HepG2 (cell line): ENCODE measurements around the gene NRN1. TPM values are rescaled to one million over a fixed set of nuclear protein-coding genes. Genes with fewer than 3 reads are reported as not detected.

Experiments
- AHDC1 ChIP-seq: sonication (generic); formaldehyde crosslinking; IDR thresholded peaks from 2 replicates; pipeline ENCODE4 v1.5.1; 2020; ENCODE audit warnings: mild to moderate bottlenecking, missing genetic modification reagents, borderline replicate concordance
- ARID5B ChIP-seq: IDR thresholded peaks from 2 replicates; pipeline ENCODE4 v1.4.0; 2020; ENCODE audit warnings: mild to moderate bottlenecking, missing genetic modification reagents
- CCDC6 ChIP-seq: sonication (generic); formaldehyde crosslinking; IDR thresholded peaks from 2 replicates; pipeline ENCODE4 v1.8.1; 2022; ENCODE audit warnings: mild to moderate bottlenecking, missing genetic modification reagents, moderate library complexity
- CSRNP2 ChIP-seq: sonication (generic); formaldehyde crosslinking; conservative IDR thresholded peaks from 2 replicates; pipeline ENCODE4 v1.8.0; 2022; ENCODE audit warnings: low read depth, missing genetic modification reagents
- DNMT3B ChIP-seq: conservative IDR thresholded peaks from 2 replicates; pipeline ENCODE4 v1.6.1; 2016; ENCODE audit warnings: missing biosample characterization, control low read depth
- E2F1 ChIP-seq: sonication (generic); formaldehyde crosslinking; IDR thresholded peaks from 2 replicates; pipeline ENCODE4 v1.5.0; 2020; ENCODE audit warnings: missing genetic modification reagents
- E2F5 ChIP-seq: sonication (generic); formaldehyde crosslinking; conservative IDR thresholded peaks from 2 replicates; pipeline ENCODE4 v1.4.0; 2020; ENCODE audit warnings: missing genetic modification reagents
- FOXA3 ChIP-seq: IDR thresholded peaks from 2 replicates; pipeline ENCODE4 v1.6.1; 2016; ENCODE audit warnings: missing genetic modification reagents, missing compliant biosample characterization
- HNF4G ChIP-seq, 2 experiments: sonication (generic) in 1 of 2; formaldehyde crosslinking in 1 of 2; IDR thresholded peaks; 2 replicates each; pipeline versions ENCODE4 v1.4.0 to v1.6.1; 2011 to 2020; ENCODE audit warnings: borderline replicate concordance in 2 of 2, low read depth in 2 of 2, mild to moderate bottlenecking in 2 of 2, low read length in 1 of 2, missing genetic modification reagents in 1 of 2, moderate library complexity in 1 of 2
- REL ChIP-seq: sonication (generic); formaldehyde crosslinking; conservative IDR thresholded peaks from 2 replicates; pipeline ENCODE4 v1.8.0; 2022; ENCODE audit warnings: mild to moderate bottlenecking, missing genetic modification reagents, moderate library complexity
- SIN3A ChIP-seq: IDR thresholded peaks from 2 replicates; pipeline ENCODE4 v1.6.1; 2011; ENCODE audit warnings: low read depth, mild to moderate bottlenecking, control low read depth, low read length, borderline replicate concordance
- SMARCC2 ChIP-seq: fragments of 450-650 bp; IDR thresholded peaks from 2 replicates; pipeline ENCODE4 v1.6.1; 2017; ENCODE audit warnings: antibody characterized with exemption, mild to moderate bottlenecking
- SP4 ChIP-seq: sonication (generic); formaldehyde crosslinking; IDR thresholded peaks from 2 replicates; pipeline ENCODE4 v1.8.1; 2023; ENCODE audit warnings: mild to moderate bottlenecking, missing genetic modification reagents
- TAF1 ChIP-seq: sonication (generic); formaldehyde crosslinking; IDR thresholded peaks from 2 replicates; pipeline ENCODE4 v1.4.0; 2020; ENCODE audit warnings: missing genetic modification reagents
- ZSCAN12 ChIP-seq: sonication (generic); formaldehyde crosslinking; IDR thresholded peaks from 2 replicates; pipeline ENCODE4 v1.9.0; 2021; ENCODE audit warnings: mild to moderate bottlenecking, missing genetic modification reagents
- polyA plus RNA-seq, 8 experiments: library from polyadenylated mRNA; depleted of rRNA in 3 of 8; stranded (reverse) in 7 of 8; unstranded in 1 of 8; fragments of >200 nt; fragmentation: Illumina TruSeq in 4 of 8; extraction: Trizol in 4 of 8; gene quantifications; 2 replicates each; pipeline versions ENCODE4 v1.2.1 to v1.2.3, GENCODE V29; 2011 to 2016; ENCODE audit warnings: low read depth in 4 of 8, missing spikeins in 1 of 8, mixed read lengths in 1 of 8; ENCODE audit not compliant: insufficient read depth in 1 of 8
- total RNA-seq, 5 experiments: library from RNA; depleted of rRNA; stranded (reverse); fragments of >200 nt; fragmentation: Illumina TruSeq; extraction: Trizol; gene quantifications; 2 replicates each; pipeline ENCODE4 v1.2.3, GENCODE V29; 2016; ENCODE audit warnings: low read depth in 1 of 5

The NRN1 gene
- total and polyA plus RNA-seq, 2 of the 13 experiments (the other 11 are each of a cell fraction or from before 2014, with no cell fraction given) = 0.11 TPM; not detected in 1

GRCh38 chr6:6025736-6026135 lies 19.0 kb upstream of the NRN1 start (continued):
- TF ChIP-seq ARID5B (CRISPR knock-in tag) = peak; percentile 71
- TF ChIP-seq SIN3A = no peak
- peak; percentile 71; the same call in 1 of the 2 replicates for TF ChIP-seq AHDC1
- TF ChIP-seq ZSCAN12 = no peak
- TF ChIP-seq CSRNP2 (CRISPR knock-in tag) = no peak
- TF ChIP-seq HNF4G (IDR thresholded peaks at IDR 0.05; ENCODE audit: borderline replicate concordance, low read depth, low read length) = peak; percentile 38; the same call in 1 of the 2 replicates
- TF ChIP-seq HNF4G (CRISPR knock-in tag; IDR thresholded peaks at IDR 0.05; ENCODE audit: borderline replicate concordance, low read depth) = no peak
- TF ChIP-seq TAF1 = no peak
- no peak for TF ChIP-seq REL (CRISPR knock-in tag)
- TF ChIP-seq SP4 (CRISPR knock-in tag) = no peak
- no peak for TF ChIP-seq E2F5 (CRISPR knock-in tag)
- no peak for TF ChIP-seq DNMT3B (CRISPR knock-in tag)
- TF ChIP-seq CCDC6 (CRISPR knock-in tag) = no peak
- no peak for TF ChIP-seq E2F1 (CRISPR knock-in tag)
- TF ChIP-seq FOXA3 (CRISPR knock-in tag) = peak; percentile 74
- TF ChIP-seq SMARCC2 = no peak
